Esophagus mucosa (tissue), 1 donor: ENCODE data around the gene ZNF219. TPM values are rescaled to one million over a fixed set of nuclear protein-coding genes. Genes with fewer than 3 reads are reported as not detected.

Source experiments
- ATAC-seq: fragments of 200-7000 bp; cut with Tn5 transposase; one replicate; pipeline ENCODE4 v1.9.1; 2020
- total RNA-seq: library from RNA; stranded (reverse); gene quantifications from one replicate; pipeline ENCODE4 v1.2.4, GENCODE V29; 2023
- donor health status: DM: yes; HTN: yes; CAD: no.

ZNF219 gene
- total RNA-seq = 40.4 TPM

DNA sequence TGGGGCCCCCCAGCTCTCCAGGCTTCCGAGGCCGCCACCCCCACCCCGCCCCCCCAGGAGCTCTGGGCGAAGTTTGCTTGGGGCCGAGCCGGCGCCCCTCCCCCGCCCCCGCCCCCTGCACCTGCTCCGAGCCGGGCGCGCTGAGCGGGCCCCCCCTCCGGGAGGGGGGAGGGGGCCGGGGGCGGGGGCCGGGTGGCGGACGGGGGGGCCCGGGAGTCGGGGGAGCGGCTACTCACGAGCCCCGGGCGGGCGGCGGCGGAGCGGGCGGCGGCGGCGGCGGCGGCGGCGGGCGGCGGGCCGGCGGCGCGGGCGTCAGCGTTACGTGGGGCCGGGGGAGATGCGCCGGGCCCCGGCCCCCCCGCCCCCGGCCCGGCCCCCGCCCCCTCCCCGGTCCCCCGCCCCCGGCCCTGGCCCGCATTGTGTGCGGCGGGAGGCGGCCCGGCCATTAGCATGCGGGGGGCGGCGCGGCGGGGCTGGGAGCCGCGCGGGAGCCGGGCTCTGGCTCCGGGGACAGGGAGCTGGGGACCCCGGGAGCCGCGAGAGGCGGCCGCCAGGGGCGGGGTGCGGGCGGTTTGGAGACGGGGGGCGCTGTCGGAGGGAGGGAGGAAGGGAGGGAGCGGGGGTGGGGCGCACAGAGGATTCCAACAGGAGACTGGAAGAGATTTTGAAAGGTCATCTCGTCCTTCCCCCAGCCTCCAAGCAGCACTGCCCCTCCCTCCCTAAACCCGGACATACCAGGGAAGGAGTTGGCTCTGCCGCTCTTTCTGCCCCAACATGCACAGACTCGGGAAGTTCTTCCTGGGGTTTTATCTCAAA is at the start of gene ZNF219:
Gene ZNF219 (minus strand): TSS at position 580 of the 816 bp plus-strand sequence. CDS start 5,064 bp downstream, outside the sequence.
- peak; percentile 61 for ATAC-seq

DNA sequence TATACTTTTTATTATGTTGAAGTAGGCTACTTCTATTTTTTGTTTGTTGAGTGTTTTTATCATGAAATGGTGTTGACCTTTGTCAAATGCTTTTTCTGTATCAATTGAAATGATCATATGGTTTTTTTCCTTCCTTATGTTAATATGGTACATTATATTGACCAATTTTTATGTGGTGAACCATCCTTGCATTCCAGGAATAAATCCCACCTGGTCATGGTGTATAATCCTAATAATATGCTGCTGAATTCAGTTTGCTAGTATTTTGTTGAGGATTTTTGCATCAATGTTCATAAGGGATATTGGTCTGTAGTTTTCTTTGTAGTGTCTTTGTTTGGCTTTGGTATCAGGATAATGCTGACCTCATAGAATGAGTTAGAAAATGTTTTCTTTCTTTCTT is 47.0 kb upstream of the ZNF219 start:
- ATAC-seq = no peak

DNA sequence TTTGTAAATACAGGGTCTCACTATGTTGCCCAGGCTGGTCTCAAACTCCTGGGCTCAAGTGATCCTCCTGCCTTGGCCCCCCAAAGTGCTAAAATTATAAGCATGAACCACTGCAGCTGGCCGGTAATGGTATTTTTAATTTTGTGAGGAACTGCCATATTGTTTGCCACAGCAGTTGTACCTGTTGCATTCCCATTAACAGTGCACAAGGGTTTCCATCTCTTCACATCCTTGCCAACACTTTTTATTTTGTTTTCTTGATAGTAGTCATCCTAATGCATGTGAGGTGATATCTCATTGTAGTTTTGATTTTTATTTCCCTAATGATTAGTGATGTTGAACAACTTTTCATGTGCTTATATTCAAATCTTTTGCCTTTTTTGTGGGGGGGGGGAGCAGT is 43.9 kb upstream of the ZNF219 start:
- no peak for ATAC-seq

DNA sequence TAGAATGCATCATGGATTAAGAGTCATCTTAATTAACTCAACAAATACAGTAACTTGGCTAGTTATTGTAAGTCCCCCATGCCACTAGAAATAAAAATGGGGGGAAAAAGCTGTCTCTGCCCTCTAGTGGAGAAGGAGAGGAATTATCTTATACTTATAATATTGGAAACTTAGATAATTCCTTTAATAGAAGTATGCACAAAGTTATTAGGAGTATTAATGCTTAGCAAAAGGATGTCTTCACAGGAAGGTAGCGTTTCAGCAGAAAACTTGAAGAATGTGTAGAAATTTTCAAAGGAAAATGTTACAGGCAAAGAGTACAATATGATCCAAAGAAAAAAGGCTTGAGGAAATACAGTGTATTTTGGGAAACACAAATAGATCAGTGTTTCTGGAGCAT is 37.6 kb upstream of the ZNF219 start:
- no peak for ATAC-seq

GRCh38 chr14:21133901-21134300 is 35.4 kb upstream of the ZNF219 start:
- ATAC-seq = no peak

GRCh38 chr14:21123429-21123828 is 25.0 kb upstream of the ZNF219 start:
- no peak for ATAC-seq

DNA sequence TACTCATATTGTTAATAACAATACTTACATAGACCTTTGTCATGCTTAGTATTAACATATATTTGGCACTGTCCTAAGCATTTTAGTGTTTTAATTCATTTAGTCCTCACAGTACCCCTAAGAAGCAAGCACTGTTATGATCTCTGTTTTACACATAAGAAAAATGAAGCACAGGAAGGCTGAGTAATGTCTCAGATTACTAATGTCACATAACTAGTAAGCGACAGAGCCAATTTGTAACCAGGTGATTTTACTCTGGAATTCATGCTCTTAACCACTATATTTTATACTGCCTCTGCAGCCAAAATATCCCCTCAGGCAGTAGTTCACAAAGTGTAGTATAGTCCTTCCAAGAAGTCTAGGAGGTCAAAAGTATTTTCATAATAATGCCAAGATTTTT is 22.7 kb upstream of the ZNF219 start:
- no peak for ATAC-seq

DNA sequence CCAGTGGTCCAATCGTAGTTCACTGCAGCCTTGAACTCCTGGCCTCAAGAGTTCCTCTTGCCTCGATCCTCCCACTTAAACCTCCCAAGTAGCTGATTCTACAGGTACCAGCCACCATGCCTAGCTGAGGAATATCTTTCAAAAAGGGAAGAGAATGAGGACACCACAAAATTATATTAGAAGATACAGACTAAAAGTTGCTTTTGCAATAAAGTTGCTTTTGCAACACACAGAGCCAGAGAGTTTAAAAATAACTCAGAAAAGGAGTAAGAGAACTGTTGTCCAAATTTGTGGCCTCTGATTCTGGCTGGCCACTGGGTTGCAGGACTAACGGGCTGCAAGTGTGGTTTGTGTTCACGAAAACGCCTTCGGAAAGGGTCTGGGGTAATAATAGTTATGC is 22.2 kb upstream of the ZNF219 start:
- ATAC-seq = no peak

DNA sequence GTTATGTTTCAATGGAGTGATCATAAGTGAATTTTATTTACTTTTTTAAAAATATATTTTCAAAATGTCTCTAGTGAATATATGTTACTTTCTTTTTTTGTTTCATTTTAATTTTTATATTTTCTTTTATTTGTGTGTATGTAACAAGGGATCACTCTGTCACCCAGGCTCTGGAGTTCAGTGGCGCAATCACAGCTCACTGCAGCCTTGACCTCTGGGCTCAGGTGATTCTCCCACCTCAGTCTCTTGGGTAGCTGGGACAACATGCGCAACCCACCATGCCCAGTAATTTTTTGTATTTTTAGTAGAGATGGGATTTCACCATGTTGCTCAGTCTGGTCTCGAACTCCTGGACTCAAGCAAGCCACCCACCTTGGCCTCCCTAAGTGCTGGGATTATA is 20.5 kb upstream of the ZNF219 start:
- ATAC-seq = no peak

GRCh38 chr14:21113369-21113768 is 14.9 kb upstream of the ZNF219 start:
- ATAC-seq = no peak

DNA sequence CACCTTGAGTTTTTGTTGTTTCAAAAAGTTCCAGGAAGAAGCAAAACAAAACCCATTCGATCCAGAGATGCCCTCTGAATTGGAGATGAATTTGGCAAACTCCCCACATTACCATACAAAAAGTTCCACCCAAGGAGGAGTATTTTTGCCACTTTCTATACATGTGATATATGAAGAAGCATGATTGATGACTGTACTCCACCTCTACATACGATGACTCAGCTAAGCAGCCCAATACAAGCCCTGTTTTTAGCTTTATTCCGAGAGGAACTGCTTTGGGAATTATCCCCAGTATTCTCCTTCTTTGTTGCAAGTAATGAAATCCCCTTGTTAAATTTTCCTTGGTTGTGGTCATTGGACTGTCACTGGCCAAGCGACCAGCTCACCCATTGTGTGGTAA is 13.8 kb upstream of the ZNF219 start:
- peak; percentile 47 for ATAC-seq

- peak; percentile 37 for ATAC-seq
Observed at GRCh38 chr14:21109377-21110138, 11.1 kb upstream of the ZNF219 start.

- ATAC-seq = no peak
Observed at GRCh38 chr14:21108791-21109190, 10.3 kb upstream of the ZNF219 start.

GRCh38 chr14:21107283-21107800 is 8.9 kb upstream of the ZNF219 start:
- ATAC-seq = peak; percentile 48

DNA sequence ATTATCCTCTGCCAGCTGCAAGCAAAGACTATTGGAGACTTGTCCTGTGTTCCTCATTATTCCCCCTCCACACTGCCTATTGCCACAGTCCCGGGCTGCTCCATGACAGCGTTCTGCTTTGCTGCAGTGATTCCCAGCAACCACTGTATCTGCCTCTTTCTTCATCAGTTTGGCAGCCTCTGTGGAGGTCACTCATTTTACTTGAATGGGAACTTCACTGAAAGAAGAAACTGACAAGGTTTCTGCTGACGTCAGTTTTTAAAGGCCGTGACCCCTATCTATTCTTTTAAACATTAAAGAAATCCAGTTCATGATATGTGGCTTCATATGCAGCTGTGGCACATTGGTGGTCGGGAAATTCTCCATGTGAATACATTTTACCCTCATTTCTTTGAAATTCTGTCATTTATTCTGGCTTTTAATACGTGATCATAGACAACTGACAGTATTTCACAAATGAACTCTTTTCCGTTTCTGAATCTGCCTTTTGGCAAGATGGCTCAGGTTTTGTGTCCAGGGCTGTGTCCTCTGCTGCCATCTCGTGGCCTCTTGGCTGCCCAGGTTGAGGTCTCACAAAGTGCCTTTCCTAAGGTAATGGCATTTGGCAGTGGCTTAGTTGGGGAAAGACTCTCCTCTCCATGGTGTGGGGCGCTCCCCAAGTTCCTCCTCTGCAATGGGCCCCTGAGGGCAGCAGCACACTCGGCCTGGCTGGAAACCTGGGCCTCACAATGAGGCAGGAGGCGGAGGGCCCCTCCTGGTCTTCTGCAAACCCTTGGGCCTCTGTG is 8.2 kb upstream of the ZNF219 start:
- ATAC-seq = peak; percentile 23

- ATAC-seq = peak; percentile 22
Observed at GRCh38 chr14:21106176-21106497, 7.7 kb upstream of the ZNF219 start.

DNA sequence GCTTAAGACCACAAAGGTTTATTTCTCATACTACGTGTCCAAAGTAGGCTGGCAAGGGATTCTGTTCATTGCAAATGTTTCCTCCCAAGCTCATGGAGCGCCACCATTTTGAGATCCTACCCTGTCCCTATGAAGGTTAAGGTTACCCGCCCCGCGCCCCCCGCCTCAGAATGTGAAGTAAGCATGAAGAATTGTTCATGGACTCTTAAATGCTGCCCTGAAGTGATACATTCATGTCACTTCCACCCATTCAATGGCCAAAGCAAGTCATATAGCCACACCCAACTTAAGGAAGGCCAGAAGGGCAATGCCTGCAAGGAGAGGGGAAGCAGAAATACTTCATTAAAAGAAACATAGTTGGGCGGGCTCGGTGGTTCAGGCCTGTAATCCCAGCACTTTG is 6.6 kb upstream of the ZNF219 start:
- ATAC-seq = no peak

DNA sequence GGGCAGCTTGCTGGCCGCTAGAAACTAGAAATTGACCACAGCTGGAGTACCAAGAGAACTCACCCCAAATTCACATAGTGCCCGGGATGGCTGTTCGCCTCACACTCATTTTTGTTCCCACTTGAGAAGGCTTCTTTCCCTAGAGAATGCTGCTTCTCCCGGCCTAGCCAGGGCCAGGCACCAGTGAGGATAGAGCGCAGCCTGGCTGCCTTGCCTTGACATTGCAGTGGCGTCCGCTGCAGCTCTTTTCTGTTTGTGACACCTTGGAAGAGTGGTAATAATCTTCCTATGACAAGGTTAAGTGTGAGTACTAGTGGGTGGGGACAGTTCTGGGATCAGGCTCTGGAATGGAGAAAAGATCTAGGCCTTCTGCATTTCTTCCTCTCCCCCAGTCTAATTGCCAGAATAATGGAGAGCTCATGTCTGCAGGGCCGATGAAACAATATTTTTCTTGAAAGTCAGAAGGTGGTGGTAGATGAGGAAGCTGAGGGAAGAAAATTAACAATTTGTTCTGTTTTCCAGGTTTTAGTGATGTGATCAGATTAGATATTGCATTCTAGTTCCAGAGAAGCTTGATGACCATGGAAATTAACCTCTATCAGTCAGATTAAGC is 6.1 kb upstream of the ZNF219 start:
- ATAC-seq = peak; percentile 67

DNA sequence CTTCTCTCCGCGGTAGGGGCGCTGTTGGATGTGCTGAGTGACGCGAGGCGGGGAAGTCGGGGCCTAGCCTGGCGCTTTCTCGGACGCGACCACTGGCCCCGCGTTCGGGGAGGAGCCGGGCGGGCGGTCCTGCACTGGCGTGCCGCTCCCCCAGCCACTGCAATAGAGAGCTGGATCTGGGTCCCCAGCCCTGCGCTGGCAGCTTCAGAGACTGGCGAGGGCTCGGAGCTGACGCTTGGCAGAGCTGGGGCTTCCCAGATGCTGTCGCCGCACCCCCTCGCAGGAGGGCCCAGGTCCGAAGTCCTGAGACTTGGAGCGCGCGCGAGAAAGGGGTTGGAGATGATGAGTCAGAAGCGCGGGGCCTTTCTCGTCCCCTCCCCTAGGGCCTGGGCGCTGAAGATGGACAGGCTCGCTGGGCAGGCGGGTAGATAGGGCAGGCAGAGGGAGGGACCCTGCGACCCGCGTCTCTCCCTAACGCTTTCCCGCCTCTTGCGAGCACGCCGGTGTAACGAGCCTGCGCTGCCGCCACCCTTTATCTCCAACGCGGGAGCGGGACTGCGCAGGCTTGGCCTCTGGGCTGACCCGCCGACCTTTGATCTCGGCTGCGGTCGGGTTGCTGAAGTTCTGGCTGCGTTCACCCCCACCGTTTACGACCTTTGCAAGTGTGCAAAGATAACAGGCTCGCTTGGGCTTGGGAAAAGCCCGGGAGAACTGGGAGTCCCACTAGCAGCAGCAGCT is 5.4 kb upstream of the ZNF219 start:
- ATAC-seq = peak; percentile 83

GRCh38 chr14:21103411-21103709 is 4.9 kb upstream of the ZNF219 start:
- ATAC-seq = no peak

DNA sequence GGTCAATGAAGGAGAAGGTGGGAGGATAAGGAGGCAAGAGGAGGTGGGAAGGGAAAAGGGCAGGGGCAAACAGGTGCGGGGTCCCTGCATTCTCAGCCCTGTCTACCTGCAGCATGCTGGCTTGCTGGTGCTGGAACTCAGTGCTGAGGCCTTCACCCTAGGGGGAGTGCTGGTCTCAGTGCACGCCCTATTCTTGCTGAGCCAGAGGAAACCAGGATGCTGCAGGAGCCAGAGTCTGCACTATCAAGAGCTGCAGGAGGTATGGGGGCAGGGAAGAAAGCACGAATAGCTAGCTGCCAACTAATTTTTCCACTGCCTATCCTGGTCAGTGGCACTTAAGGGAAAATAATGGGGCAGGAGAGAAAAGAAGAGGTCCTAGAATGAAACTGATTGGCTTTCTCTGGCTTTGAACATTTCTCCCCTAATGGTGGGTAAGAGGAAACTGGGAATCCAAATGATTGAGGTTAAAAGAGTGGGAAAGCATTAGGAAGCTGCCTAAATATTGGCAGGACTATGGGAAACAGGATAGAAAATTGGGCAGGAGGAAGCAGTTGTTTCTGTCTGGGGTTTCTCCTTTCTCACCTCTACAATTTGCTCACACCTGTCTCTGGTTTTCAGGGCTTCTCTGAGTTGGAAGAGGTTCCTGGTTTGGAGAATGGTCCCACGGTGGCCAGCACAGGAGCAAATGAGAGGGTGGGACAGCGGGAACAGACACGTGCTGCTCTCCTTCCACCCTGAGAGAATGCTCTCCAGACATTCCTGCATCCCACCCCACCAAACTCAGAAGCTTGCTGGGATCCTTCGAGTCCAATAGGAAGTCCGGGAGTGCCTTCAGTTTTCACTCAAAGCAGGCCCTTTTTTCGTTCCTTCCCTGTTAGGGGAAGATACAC is 4.3 kb upstream of the ZNF219 start:
- ATAC-seq = no peak
